CD4-positive, alpha-beta memory T cell (primary cell): ENCODE data around the gene MORN5. TPM values are rescaled to one million over a fixed set of nuclear protein-coding genes. Genes with fewer than 3 reads are reported as not detected.

Experiments
- CTCF ChIA-PET: fragments of 350-600 bp; sonication (Branson Sonifier 250); formaldehyde crosslinking; loops from one replicate; lab custom pipeline; 2021; ENCODE audit warnings: inconsistent platforms; ENCODE audit not compliant: partially characterized antibody; lab: Charles Lee
- POLR2A ChIA-PET: fragments of 350-600 bp; sonication (Branson Sonifier 250); formaldehyde crosslinking; loops from one replicate; lab custom pipeline; 2021; ENCODE audit not compliant: partially characterized antibody; lab: Charles Lee
- DNase-seq, 5 donors: peaks; one replicate each; pipeline versions ENCODE4 v3.0.0 to v3.0.0-alpha.2; 2020 to 2022; ENCODE audit warnings: mixed read lengths in 1 of 5
- H3K27ac ChIP-seq: one replicate; pipeline ENCODE4 v1.7.0; 2013; ENCODE audit warnings: low read depth, low read length
- H3K27me3 ChIP-seq: 2 replicates; pipeline ENCODE4 v1.7.0; 2013; ENCODE audit warnings: mild to moderate bottlenecking, low read length, moderate library complexity; ENCODE audit not compliant: insufficient read depth
- H3K36me3 ChIP-seq: 2 replicates; pipeline ENCODE4 v1.7.0; 2013; ENCODE audit warnings: mild to moderate bottlenecking, low read length, moderate library complexity; ENCODE audit not compliant: insufficient read depth
- H3K4me1 ChIP-seq: 2 replicates; pipeline ENCODE4 v1.7.0; 2013; ENCODE audit warnings: mild to moderate bottlenecking, low read length, moderate library complexity; ENCODE audit not compliant: insufficient read depth
- H3K4me3 ChIP-seq, 2 donors: one replicate each; pipeline ENCODE4 v1.7.0; 2013; ENCODE audit warnings: low read length in 2 of 2, mild to moderate bottlenecking in 1 of 2
- H3K9me3 ChIP-seq, 2 donors: one replicate each; pipeline ENCODE4 v1.7.0; 2013; ENCODE audit warnings: low read length in 2 of 2, control low read depth in 1 of 2; ENCODE audit not compliant: control insufficient read depth in 1 of 2
- H3K27ac Mint-ChIP-seq, 7 donors: one replicate each; pipeline ENCODE4 v1.8.0; 2020 to 2021; ENCODE audit warnings: mixed read lengths in 7 of 7, mild to moderate bottlenecking in 6 of 7, inconsistent platforms in 3 of 7, moderate library complexity in 3 of 7
- H3K27me3 Mint-ChIP-seq, 2 donors: one replicate each; pipeline ENCODE4 v1.8.0; 2020 to 2021; ENCODE audit warnings: mixed read lengths in 2 of 2
- H3K36me3 Mint-ChIP-seq, 2 donors: one replicate each; pipeline ENCODE4 v1.8.0; 2020 to 2021; ENCODE audit warnings: mixed read lengths in 2 of 2, inconsistent platforms in 1 of 2, mild to moderate bottlenecking in 1 of 2
- H3K4me1 Mint-ChIP-seq, 4 donors: one replicate each; pipeline ENCODE4 v1.8.0; 2020 to 2021; ENCODE audit warnings: mixed read lengths in 4 of 4, mild to moderate bottlenecking in 1 of 4
- H3K4me3 Mint-ChIP-seq, 8 donors: one replicate each; pipeline ENCODE4 v1.8.0; 2020 to 2021; ENCODE audit warnings: mixed read lengths in 8 of 8, mild to moderate bottlenecking in 7 of 8, moderate library complexity in 6 of 8, inconsistent platforms in 3 of 8
- H3K9me3 Mint-ChIP-seq, 8 donors: one replicate each; pipeline ENCODE4 v1.8.0; 2020 to 2021; ENCODE audit warnings: mixed read lengths in 8 of 8, mild to moderate bottlenecking in 5 of 8, inconsistent platforms in 3 of 8, moderate library complexity in 1 of 8
- intact Hi-C: fragments of 100-400 bp; cut with micrococcal nuclease; formaldehyde crosslinking; loops from one replicate; pipeline ENCODE4 v1.15.1; 2023
- polyA plus RNA-seq, 2 donors: library from polyadenylated mRNA; unstranded; fragments of 300-500 nt; fragmentation: Illumina TruSeq; gene quantifications; one replicate each; pipeline ENCODE4 v1.2.3, GENCODE V29; 2021
- total RNA-seq, 2 experiments: library from RNA; stranded (reverse); gene quantifications; one replicate each; pipeline ENCODE4 v1.2.3, GENCODE V29; 2021

Gene MORN5
- total and polyA plus RNA-seq, 4 experiments from 2014 or later = not detected

- Histone ChIP-seq H3K4me1 (peaks cover 25% of the 10 kb centered on the region), H3K27me3 (no peaks in the 10 kb centered on the region), H3K36me3 (no peaks in the 10 kb centered on the region), H3K27ac (peak overlapping the region; percentile 82), H3K4me3 (peak overlapping the region in 1 of 2 donors; percentile 93), H3K9me3 (no peaks in the 10 kb centered on the region)
- peaks cover 0 to 8% of the 10 kb centered on the region in 2 donors for H3K36me3 Mint-ChIP-seq
- peak overlapping the region; percentile 82 to 99 (median 97) for H3K27ac Mint-ChIP-seq
- DNase-seq = no peak
- ChIA-PET CTCF (interaction anchor here (1.0 to 2.9 kb wide), 3 partner anchors 35 to 61 kb away, joined by 4 to 9 read pairs (median 7); no protein-coding TSS in a partner anchor), POLR2A (interaction anchor here (1.0 to 1.2 kb wide), 2 partner anchors 105 to 107 kb away, joined by 3 to 4 read pairs; partner anchors contain the start of genes MRRF and RBM18)
- peaks cover 0 to 10% (median 3%) of the 10 kb centered on the region in 8 donors for H3K9me3 Mint-ChIP-seq
- peak overlapping the region; percentile 95 to 99 (median 98) for H3K4me3 Mint-ChIP-seq
- H3K27me3 Mint-ChIP-seq = peaks cover 8 to 14% of the 10 kb centered on the region in 2 donors
- peaks cover 26 to 45% (median 31%) of the 10 kb centered on the region in 4 donors for H3K4me1 Mint-ChIP-seq
- intact Hi-C loops = loop anchor here (1.0 to 2.0 kb wide), 3 partner anchors 67 to 669 kb away; partner anchors contain the start of genes MRRF, PDCL, RBM18 and TTLL11
Measured at GRCh38 chr9:122159925-122160246, 178 bp downstream of the MORN5 start.

- intact Hi-C loops = no loop called here
- ChIA-PET POLR2A (no interaction called here), CTCF (no interaction called here)
- Mint-ChIP-seq H3K4me3 (no peak overlapping the region), H3K27me3 (peaks cover 15 to 16% of the 10 kb centered on the region in 2 donors), H3K9me3 (peaks cover 0 to 10% (median 3%) of the 10 kb centered on the region in 8 donors), H3K36me3 (peaks cover 0 to 8% of the 10 kb centered on the region in 2 donors), H3K27ac (no peak overlapping the region), H3K4me1 (peaks cover 13 to 28% (median 20%) of the 10 kb centered on the region in 4 donors)
- no peak for DNase-seq
- no peak overlapping the region for H3K27ac ChIP-seq
- no peaks in the 10 kb centered on the region for H3K27me3 ChIP-seq
- H3K36me3 ChIP-seq = no peaks in the 10 kb centered on the region
- H3K9me3 ChIP-seq = no peaks in the 10 kb centered on the region
- H3K4me1 ChIP-seq = peaks cover 18% of the 10 kb centered on the region
- H3K4me3 ChIP-seq = no peak overlapping the region
Measured at GRCh38 chr9:122162415-122162814, 2.7 kb downstream of the MORN5 start.

GRCh38 chr9:122164286-122164685 is 4.6 kb downstream of the MORN5 start:
- no peaks in the 10 kb centered on the region for H3K9me3 ChIP-seq
- peaks cover 0 to 3% of the 10 kb centered on the region in 2 donors for H3K36me3 Mint-ChIP-seq
- no peaks in the 10 kb centered on the region for H3K36me3 ChIP-seq
- peaks cover 3 to 12% (median 5%) of the 10 kb centered on the region in 4 donors for H3K4me1 Mint-ChIP-seq
- DNase-seq = no peak
- no peak overlapping the region for H3K4me3 Mint-ChIP-seq
- peaks cover 4% of the 10 kb centered on the region for H3K4me1 ChIP-seq
- ChIA-PET CTCF (interaction anchor here (1.0 to 2.1 kb wide), 2 partner anchors 40 to 65 kb away, joined by 3 to 7 read pairs; no protein-coding TSS in a partner anchor), POLR2A (no interaction called here)
- H3K27ac Mint-ChIP-seq = no peak overlapping the region
- peaks cover 22 to 28% of the 10 kb centered on the region in 2 donors for H3K27me3 Mint-ChIP-seq
- H3K27ac ChIP-seq = no peak overlapping the region
- intact Hi-C loops = no loop called here
- H3K9me3 Mint-ChIP-seq = peaks cover 0 to 10% (median 3%) of the 10 kb centered on the region in 8 donors
- H3K27me3 ChIP-seq = no peaks in the 10 kb centered on the region
- H3K4me3 ChIP-seq = no peak overlapping the region

- H3K27me3 Mint-ChIP-seq = peaks cover 29 to 34% of the 10 kb centered on the region in 2 donors
Measured at GRCh38 chr9:122168356-122168755, 8.6 kb downstream of the MORN5 start.

GRCh38 chr9:122172131-122172530 is 12.4 kb downstream of the MORN5 start:
- no peaks in the 10 kb centered on the region for H3K9me3 ChIP-seq
- DNase-seq = no peak
- H3K4me1 ChIP-seq = no peaks in the 10 kb centered on the region
- no peak overlapping the region for H3K4me3 Mint-ChIP-seq
- H3K4me1 Mint-ChIP-seq = no peaks in the 10 kb centered on the region
- no peaks in the 10 kb centered on the region for H3K36me3 Mint-ChIP-seq
- ChIA-PET CTCF (interaction anchor here (2.5 kb wide), 1 partner anchor 73 kb away, joined by 7 read pairs; no protein-coding TSS in a partner anchor), POLR2A (no interaction called here)
- H3K27me3 ChIP-seq = no peaks in the 10 kb centered on the region
- no peak overlapping the region for H3K27ac Mint-ChIP-seq
- intact Hi-C loops = no loop called here
- no peak overlapping the region for H3K27ac ChIP-seq
- no peaks in the 10 kb centered on the region for H3K36me3 ChIP-seq
- H3K4me3 ChIP-seq = no peak overlapping the region
- H3K27me3 Mint-ChIP-seq = peaks cover 30 to 52% of the 10 kb centered on the region in 2 donors
- H3K9me3 Mint-ChIP-seq = no peaks in the 10 kb centered on the region

More at GRCh38 chr9:122168356-122168755, 8.6 kb downstream of the MORN5 start:
- Histone ChIP-seq H3K36me3 (no peaks in the 10 kb centered on the region), H3K4me3 (no peak overlapping the region), H3K4me1 (no peaks in the 10 kb centered on the region), H3K27me3 (no peaks in the 10 kb centered on the region), H3K27ac (no peak overlapping the region), H3K9me3 (no peaks in the 10 kb centered on the region)
- intact Hi-C loops = no loop called here
- Mint-ChIP-seq H3K36me3 (no peaks in the 10 kb centered on the region), H3K27ac (no peak overlapping the region), H3K4me1 (no peaks in the 10 kb centered on the region), H3K4me3 (no peak overlapping the region), H3K9me3 (no peaks in the 10 kb centered on the region)
- POLR2A ChIA-PET = no interaction called here
- CTCF ChIA-PET = no interaction called here
- no peak for DNase-seq

- Histone ChIP-seq H3K9me3 (no peaks in the 10 kb centered on the region), H3K27ac (no peak overlapping the region), H3K27me3 (no peaks in the 10 kb centered on the region), H3K36me3 (no peaks in the 10 kb centered on the region), H3K4me3 (no peak overlapping the region), H3K4me1 (no peaks in the 10 kb centered on the region)
- Mint-ChIP-seq H3K4me3 (peak overlapping the region in 1 of 8 donors; percentile 58), H3K36me3 (no peaks in the 10 kb centered on the region), H3K9me3 (no peaks in the 10 kb centered on the region), H3K27ac (no peak overlapping the region), H3K4me1 (no peaks in the 10 kb centered on the region), H3K27me3 (peaks cover 22 to 47% of the 10 kb centered on the region in 2 donors)
- ChIA-PET POLR2A (no interaction called here), CTCF (interaction anchor here (1.0 to 2.5 kb wide), 2 partner anchors 75 to 177 kb away, joined by 3 to 7 read pairs; no protein-coding TSS in a partner anchor)
- intact Hi-C loops = no loop called here
- no peak for DNase-seq
Measured at GRCh38 chr9:122173670-122174069, 14.0 kb downstream of the MORN5 start.

- no peak overlapping the region for H3K27ac Mint-ChIP-seq
- H3K27me3 ChIP-seq = no peaks in the 10 kb centered on the region
- no peaks in the 10 kb centered on the region for H3K36me3 ChIP-seq
- no peak overlapping the region for H3K4me3 Mint-ChIP-seq
- DNase-seq = no peak
- H3K4me1 ChIP-seq = no peaks in the 10 kb centered on the region
- ChIA-PET CTCF (interaction anchor here (0.9 to 1.4 kb wide), 2 partner anchors 11 to 52 kb away, joined by 3 to 4 read pairs; no protein-coding TSS in a partner anchor), POLR2A (no interaction called here)
- H3K4me1 Mint-ChIP-seq = no peaks in the 10 kb centered on the region
- no peak overlapping the region for H3K27ac ChIP-seq
- peaks cover 0 to 3% (median 0%) of the 10 kb centered on the region in 8 donors for H3K9me3 Mint-ChIP-seq
- no peaks in the 10 kb centered on the region for H3K9me3 ChIP-seq
- intact Hi-C loops = no loop called here
- H3K36me3 Mint-ChIP-seq = no peaks in the 10 kb centered on the region
- no peak overlapping the region for H3K4me3 ChIP-seq
- peaks cover 17 to 42% of the 10 kb centered on the region in 2 donors for H3K27me3 Mint-ChIP-seq
Measured at GRCh38 chr9:122176916-122177315, 17.2 kb downstream of the MORN5 start.
